HG03439 (cell line): ENCODE data around the gene SERPIND1.
"Not testable (repeated sequence)": the region's sequence is repeated elsewhere in the genome, so short reads cannot be mapped to it uniquely, and the experiment has no call there.

ENCODE experiments used
- ATAC-seq: cut with Tn5 transposase; IDR thresholded peaks from one replicate; pipeline ENCODE4 v1.9.1; 2021; ENCODE audit warnings: mild to moderate bottlenecking, moderate library complexity; ENCODE audit not compliant: unreplicated experiment

The SERPIND1 gene, protein sequence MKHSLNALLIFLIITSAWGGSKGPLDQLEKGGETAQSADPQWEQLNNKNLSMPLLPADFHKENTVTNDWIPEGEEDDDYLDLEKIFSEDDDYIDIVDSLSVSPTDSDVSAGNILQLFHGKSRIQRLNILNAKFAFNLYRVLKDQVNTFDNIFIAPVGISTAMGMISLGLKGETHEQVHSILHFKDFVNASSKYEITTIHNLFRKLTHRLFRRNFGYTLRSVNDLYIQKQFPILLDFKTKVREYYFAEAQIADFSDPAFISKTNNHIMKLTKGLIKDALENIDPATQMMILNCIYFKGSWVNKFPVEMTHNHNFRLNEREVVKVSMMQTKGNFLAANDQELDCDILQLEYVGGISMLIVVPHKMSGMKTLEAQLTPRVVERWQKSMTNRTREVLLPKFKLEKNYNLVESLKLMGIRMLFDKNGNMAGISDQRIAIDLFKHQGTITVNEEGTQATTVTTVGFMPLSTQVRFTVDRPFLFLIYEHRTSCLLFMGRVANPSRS

GRCh38 chr22:20773793-20774212 lies at the start of gene SERPIND1:
Gene SERPIND1 (plus strand): TSS chr22:20774113. CDS start chr22:20779313, 5,200 bp downstream.
- ATAC-seq, result no peak

GRCh38 chr22:20724676-20725454 lies 49.0 kb upstream of the SERPIND1 start:
- ATAC-seq, result no peak

GRCh38 chr22:20725987-20726558 lies 47.8 kb upstream of the SERPIND1 start:
- no peak for ATAC-seq

GRCh38 chr22:20727118-20728015 lies 46.5 kb upstream of the SERPIND1 start:
- ATAC-seq, result no peak

DNA sequence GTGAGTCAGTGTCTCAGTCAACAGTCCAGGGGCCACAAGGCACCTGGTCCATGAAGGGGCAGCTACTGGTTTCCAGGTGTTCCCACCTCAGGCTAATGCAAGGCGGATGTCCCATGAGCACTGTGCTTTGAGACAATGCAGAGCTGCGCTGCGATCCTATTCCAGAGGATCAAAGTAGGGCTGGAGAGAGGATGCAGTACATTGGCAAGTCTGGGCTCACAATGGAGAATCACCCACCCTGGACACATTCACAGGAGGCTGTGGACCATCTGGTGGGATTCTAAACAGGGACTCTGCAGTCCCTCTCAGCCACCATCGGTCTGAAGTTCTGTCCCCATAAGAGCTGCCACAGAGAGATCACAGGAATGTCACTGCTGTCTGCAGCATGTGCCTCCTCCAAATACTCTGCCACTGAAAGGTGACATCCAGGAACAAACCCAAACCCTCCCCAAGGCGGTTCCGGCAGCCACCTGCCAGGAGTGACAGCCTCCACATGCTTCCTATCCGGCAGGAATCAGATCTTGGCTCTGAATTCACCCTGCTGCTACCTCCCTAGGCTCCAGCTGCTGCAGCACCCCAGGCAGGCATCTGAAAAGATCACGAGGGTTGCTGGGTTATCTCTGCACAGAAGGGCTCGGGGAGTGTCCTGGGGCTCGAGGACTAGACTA lies 45.3 kb upstream of the SERPIND1 start:
- ATAC-seq, result no peak

- ATAC-seq, result no peak
These were observed 44.7 kb upstream of the SERPIND1 start for GRCh38 chr22:20729194-20729593.

DNA sequence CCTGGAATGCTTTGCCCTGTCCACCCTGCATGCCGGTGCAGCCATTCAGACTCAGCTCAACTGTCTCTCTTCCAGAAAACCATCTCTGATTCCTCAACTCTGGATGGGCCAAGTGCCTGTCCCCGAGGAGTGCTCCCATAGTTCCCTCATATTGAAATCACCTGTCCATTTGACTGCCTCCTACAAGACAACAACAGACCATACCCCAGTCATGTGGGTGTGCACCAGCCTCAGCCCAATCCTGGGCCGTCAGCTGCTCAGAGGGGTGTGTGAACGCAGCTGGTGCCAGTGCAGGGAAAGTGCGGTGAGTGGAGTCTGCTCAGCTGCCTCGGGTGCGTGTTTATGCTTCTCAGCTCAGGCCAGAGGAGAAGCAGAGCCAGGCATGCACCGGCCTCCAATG lies 41.5 kb upstream of the SERPIND1 start:
- not testable (repeated sequence) for ATAC-seq

- ATAC-seq, result not testable (repeated sequence)
These were observed 38.4 kb upstream of the SERPIND1 start for GRCh38 chr22:20735356-20736162.

GRCh38 chr22:20736891-20737290 lies 37.0 kb upstream of the SERPIND1 start:
- not testable (repeated sequence) for ATAC-seq

- no peak for ATAC-seq
These were observed 35.4 kb upstream of the SERPIND1 start for GRCh38 chr22:20738394-20739089.

- ATAC-seq, result no peak
These were observed 33.5 kb upstream of the SERPIND1 start for GRCh38 chr22:20740222-20740951.

DNA sequence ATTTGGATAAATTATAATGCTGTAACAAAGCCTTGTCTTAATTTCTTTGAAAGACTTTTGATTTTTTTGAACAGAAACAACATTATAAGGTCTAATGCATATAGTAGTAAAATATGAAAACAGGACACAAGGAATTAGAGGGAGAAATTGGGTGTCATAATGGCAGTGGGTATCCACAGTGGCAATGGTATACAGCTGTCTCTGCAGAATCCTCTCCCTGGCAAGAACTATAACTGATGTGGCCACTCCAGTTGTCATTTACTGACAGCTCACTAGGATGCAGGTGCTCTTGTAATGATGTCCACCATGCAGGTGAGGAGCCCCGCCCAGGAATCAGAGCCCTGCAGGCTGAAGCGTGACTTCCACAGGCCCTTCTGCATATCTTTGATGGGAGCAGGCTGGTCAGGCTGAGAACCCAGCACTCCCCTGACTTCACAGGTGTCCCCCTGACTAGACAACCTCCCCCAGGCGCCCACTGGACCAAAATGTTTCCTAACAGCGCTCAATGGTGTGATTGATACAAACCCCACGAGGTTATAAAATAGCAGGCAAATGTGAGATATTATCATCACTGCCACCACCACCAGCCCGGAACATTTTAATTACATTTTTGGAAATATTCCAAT lies 32.8 kb upstream of the SERPIND1 start:
- ATAC-seq, result no peak

DNA sequence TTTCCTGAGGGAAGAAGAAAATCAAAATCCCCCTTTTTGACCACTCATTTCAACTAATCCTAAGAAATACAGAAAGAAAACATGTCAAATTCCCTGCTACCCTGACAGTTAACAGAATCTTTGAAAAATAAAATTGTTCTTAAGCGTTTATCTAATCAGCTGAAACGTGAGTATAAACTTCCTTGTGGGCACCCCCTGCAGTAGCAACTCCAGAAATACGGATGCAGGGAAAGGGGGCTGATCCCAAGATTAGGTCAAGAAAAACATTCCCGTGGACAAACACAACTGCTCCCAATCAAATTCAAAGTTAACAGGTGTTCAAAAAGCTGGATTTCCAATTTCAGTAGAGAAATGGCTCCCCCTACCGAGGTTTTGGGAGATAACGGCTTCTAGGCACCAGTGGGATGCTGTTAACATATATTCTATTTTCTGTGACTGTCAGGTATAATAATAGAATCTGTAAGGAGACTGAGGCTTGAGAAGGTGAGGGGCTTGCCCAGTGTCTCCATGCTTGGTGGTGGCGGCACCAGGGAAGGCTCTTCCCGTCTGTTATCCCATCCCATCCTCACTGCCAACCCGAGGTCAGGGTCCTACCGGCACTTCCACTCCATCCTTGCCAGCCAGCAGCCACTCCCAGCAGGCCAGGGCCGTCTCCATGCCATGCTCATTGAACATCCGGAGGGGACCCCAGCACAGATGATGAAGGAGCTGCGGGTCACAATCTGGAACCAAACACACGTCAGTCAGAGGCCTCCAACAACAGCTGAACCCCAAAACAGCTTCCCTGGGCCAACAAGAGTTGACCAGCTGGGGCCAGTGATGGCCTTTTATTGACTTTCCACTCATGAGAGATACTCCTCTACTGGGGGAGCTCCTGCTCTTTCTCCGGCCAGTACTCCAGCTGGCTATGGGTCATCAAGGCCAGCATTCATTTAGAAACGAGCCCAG lies 32.0 kb upstream of the SERPIND1 start:
- no peak for ATAC-seq

DNA sequence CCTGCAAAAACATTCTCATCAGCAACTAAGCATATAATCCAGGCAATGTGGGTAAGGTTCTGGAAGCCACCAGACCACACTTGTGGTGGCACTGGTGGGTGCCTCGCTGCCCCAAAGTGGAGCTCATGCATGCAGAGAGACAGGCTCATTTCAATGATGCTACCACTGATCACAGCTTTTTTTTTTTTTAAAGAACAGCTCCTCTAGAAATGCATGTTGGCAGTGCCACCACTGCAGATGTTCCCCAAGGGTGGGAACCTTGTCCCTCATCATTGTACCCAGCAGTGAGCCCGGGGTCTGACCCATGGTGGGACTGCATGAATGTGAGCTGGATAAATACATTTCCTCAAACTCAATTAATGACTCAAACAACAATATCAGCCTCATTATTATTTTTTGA lies 31.1 kb upstream of the SERPIND1 start:
- no peak for ATAC-seq

DNA sequence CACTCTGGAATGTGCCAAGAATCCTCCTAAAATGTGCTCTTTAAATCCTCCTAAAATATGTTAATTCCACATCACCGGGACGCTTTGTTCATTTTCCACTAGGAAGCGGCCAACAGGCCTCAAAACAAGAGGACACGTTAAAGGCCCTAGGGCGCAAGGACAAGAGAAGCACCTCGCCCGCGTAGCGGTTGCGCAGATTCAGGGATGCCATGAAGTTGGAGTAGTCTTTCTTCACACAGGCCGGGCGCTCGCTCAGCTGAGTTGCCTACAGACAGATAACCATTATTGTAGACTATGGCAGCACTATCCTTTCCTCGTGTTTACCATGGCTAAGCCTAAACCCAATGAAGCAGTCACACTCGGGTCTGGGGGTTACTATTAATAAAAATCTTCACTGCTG lies 29.5 kb upstream of the SERPIND1 start:
- no peak for ATAC-seq

GRCh38 chr22:20745119-20745518 lies 28.8 kb upstream of the SERPIND1 start:
- no peak for ATAC-seq
